ENCODE data around the gene F7. TPM values are rescaled to one million over a fixed set of nuclear protein-coding genes. Genes with fewer than 3 reads are reported as not detected.

F7 gene
- total RNA-seq, 1 donor from 2014 or later = 4.1 TPM

- DNase-seq (ENCODE audit: low spot score in 2 of 2, unreplicated experiment in 2 of 2) = no peak
- peaks cover 40% of the 10 kb centered on the region for H3K36me3 Mint-ChIP-seq
- H3K4me3 Mint-ChIP-seq = no peak overlapping the region
These were observed 64.0 kb downstream of the F7 start for GRCh38 chr13:113169277-113170272.

More at GRCh38 chr13:113169277-113170272, 64.0 kb downstream of the F7 start:
- Mint-ChIP-seq H3K27me3 (ENCODE audit: low read depth) (peaks cover 1% of the 10 kb centered on the region), H3K9me3 (peaks cover 18% of the 10 kb centered on the region), H3K27ac (no peak overlapping the region), H3K4me1 (no peaks in the 10 kb centered on the region)
- no peak for TF ChIP-seq CTCF (IDR thresholded peaks at IDR 0.05; ENCODE audit: unreplicated experiment)

Other genes with a start within 250 kb of the F7 start
- gene MCF2L, start 136.6 kb upstream of the F7 start, total RNA-seq = 26.9 to 36.6 TPM (median 30.9 TPM) in 3 replicates
- gene F10, start 17.0 kb downstream of the F7 start, total RNA-seq = 12.1 to 15.1 TPM (median 12.3 TPM) in 3 replicates
- not detected in 3 replicates for gene PROZ, start 52.9 kb downstream of the F7 start, total RNA-seq
- gene PCID2, start 102.9 kb downstream of the F7 start, total RNA-seq = 44.9 to 53.5 TPM (median 51.2 TPM) in 3 replicates
- 74.4 to 79.8 TPM (median 75.3 TPM) in 3 replicates for gene CUL4A, start 103.8 kb downstream of the F7 start, total RNA-seq
- gene LAMP1, start 191.4 kb downstream of the F7 start, total RNA-seq = 109 to 116 TPM (median 116 TPM) in 3 replicates

Measured in mesothelial cell of epicardium (in vitro differentiated cells).